GM13976 (cell line): ENCODE measurements around the gene HERC4.

Source experiments
- DNase-seq: peaks from one replicate; pipeline ENCODE4 v3.0.0; 2012; ENCODE audit warnings: low spot score
- CTCF ChIP-seq: IDR thresholded peaks from 2 replicates; pipeline ENCODE4 v1.5.1; 2012; ENCODE audit warnings: borderline replicate concordance, mild to moderate bottlenecking; ENCODE audit not compliant: insufficient read depth; ENCODE audit errors: extremely low read depth, missing control alignments, control extremely low read depth
- in situ Hi-C: fragments of 300-500 bp; cut with MboI; formaldehyde crosslinking; loops from one replicate; pipeline ENCODE4 v1.12.0; 2022; ENCODE audit warnings: low sequenced_read_pairs, mixed read lengths, inconsistent platforms; ENCODE audit not compliant: unreplicated experiment

The HERC4 gene

GRCh38 chr10:68053553-68053952 lies 21.5 kb downstream of the HERC4 start:
- TF ChIP-seq CTCF: no peak
- DNase-seq: no peak
- in situ Hi-C loops: no loop called here

- DNase-seq: no peak
- in situ Hi-C loops: no loop called here
- TF ChIP-seq CTCF: no peak
These were observed 22.6 kb downstream of the HERC4 start for GRCh38 chr10:68052463-68052862.

GRCh38 chr10:68049289-68050078 lies 25.6 kb downstream of the HERC4 start:
- TF ChIP-seq CTCF: no peak
- no peak for DNase-seq
- in situ Hi-C loops: no loop called here

GRCh38 chr10:68047554-68048327 lies 27.3 kb downstream of the HERC4 start:
- no peak for TF ChIP-seq CTCF
- in situ Hi-C loops: no loop called here
- DNase-seq: no peak

GRCh38 chr10:68047122-68047521 lies 28.0 kb downstream of the HERC4 start:
- no peak for DNase-seq
- TF ChIP-seq CTCF: no peak

GRCh38 chr10:68046642-68047041 lies 28.4 kb downstream of the HERC4 start:
- in situ Hi-C loops: no loop called here
- DNase-seq: no peak
- no peak for TF ChIP-seq CTCF

More at GRCh38 chr10:68047122-68047521, 28.0 kb downstream of the HERC4 start:
- in situ Hi-C loops: no loop called here
